ENCODE results near the gene ACAP3. TPM values are rescaled to one million over a fixed set of nuclear protein-coding genes. Genes with fewer than 3 reads are reported as not detected.

ACAP3 gene
- total RNA-seq, 1 experiment from 2014 or later: 30.7 TPM

DNA sequence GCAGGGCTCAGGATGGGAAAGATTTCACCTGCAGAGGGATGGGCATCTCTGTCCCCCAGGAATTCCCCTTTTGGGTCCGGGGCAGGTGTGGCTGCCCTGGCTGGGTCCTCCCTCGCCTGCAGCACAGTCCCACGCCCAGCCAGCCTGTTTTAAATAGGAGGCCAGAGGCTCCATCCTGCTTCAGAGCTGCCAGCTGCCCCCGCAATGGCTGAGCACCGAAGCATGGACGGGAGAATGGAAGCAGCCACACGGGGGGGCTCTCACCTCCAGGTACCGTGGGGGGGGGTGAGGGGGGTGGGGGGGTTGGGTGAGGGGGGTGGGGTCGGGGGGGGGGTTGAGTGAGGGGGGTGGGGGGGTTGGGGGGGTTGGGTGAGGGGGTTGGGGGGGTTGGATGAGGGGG lies 23.9 kb downstream of the ACAP3 start:
- intact Hi-C loops (cut with micrococcal nuclease; ENCODE audit: unreplicated experiment): no loop called here
- peaks cover 18% of the 10 kb centered on the region for H3K4me1 ChIP-seq (ENCODE audit: control insufficient read depth, insufficient read depth, low read length)
- H3K27me3 ChIP-seq (ENCODE audit: control insufficient read depth, insufficient read depth, low read length): no peaks in the 10 kb centered on the region
- ATAC-seq (peak; percentile 51), DNase-seq (ENCODE audit: low read depth, low spot score) (no peak)
- ChIA-PET CTCF (no interaction called here), POLR2A (no interaction called here)
- H3K27ac ChIP-seq (ENCODE audit: low read length): no peak overlapping the region
- H3K36me3 ChIP-seq (ENCODE audit: control insufficient read depth, insufficient read depth, low read length): no peaks in the 10 kb centered on the region
- no TSS peak for BruUV-seq (replicated peaks)
- TF ChIP-seq POLR2AphosphoS5 (IDR thresholded peaks at IDR 0.05; ENCODE audit: low read depth, low read length) (no peak), SIN3A (IDR thresholded peaks at IDR 0.05; ENCODE audit: borderline replicate concordance, insufficient read depth, low read depth, low read length) (no peak), TCF7L2 (IDR thresholded peaks at IDR 0.05; ENCODE audit: low read depth, low read length) (no peak)
- TF ChIP-seq, protein P1, sequence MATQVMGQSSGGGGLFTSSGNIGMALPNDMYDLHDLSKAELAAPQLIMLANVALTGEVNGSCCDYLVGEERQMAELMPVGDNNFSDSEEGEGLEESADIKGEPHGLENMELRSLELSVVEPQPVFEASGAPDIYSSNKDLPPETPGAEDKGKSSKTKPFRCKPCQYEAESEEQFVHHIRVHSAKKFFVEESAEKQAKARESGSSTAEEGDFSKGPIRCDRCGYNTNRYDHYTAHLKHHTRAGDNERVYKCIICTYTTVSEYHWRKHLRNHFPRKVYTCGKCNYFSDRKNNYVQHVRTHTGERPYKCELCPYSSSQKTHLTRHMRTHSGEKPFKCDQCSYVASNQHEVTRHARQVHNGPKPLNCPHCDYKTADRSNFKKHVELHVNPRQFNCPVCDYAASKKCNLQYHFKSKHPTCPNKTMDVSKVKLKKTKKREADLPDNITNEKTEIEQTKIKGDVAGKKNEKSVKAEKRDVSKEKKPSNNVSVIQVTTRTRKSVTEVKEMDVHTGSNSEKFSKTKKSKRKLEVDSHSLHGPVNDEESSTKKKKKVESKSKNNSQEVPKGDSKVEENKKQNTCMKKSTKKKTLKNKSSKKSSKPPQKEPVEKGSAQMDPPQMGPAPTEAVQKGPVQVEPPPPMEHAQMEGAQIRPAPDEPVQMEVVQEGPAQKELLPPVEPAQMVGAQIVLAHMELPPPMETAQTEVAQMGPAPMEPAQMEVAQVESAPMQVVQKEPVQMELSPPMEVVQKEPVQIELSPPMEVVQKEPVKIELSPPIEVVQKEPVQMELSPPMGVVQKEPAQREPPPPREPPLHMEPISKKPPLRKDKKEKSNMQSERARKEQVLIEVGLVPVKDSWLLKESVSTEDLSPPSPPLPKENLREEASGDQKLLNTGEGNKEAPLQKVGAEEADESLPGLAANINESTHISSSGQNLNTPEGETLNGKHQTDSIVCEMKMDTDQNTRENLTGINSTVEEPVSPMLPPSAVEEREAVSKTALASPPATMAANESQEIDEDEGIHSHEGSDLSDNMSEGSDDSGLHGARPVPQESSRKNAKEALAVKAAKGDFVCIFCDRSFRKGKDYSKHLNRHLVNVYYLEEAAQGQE (IDR thresholded peaks at IDR 0.05; ENCODE audit: insufficient read depth in 1 of 2, low read depth in 2 of 2, low read length in 1 of 2): no peak
- TF ChIP-seq, protein P2, sequence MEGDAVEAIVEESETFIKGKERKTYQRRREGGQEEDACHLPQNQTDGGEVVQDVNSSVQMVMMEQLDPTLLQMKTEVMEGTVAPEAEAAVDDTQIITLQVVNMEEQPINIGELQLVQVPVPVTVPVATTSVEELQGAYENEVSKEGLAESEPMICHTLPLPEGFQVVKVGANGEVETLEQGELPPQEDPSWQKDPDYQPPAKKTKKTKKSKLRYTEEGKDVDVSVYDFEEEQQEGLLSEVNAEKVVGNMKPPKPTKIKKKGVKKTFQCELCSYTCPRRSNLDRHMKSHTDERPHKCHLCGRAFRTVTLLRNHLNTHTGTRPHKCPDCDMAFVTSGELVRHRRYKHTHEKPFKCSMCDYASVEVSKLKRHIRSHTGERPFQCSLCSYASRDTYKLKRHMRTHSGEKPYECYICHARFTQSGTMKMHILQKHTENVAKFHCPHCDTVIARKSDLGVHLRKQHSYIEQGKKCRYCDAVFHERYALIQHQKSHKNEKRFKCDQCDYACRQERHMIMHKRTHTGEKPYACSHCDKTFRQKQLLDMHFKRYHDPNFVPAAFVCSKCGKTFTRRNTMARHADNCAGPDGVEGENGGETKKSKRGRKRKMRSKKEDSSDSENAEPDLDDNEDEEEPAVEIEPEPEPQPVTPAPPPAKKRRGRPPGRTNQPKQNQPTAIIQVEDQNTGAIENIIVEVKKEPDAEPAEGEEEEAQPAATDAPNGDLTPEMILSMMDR (IDR thresholded peaks at IDR 0.05): no peak
- no peak overlapping the region for H3K4me3 ChIP-seq (ENCODE audit: low read depth in 2 of 2, low read length in 2 of 2)
- in situ Hi-C loops (cut with HindIII; ENCODE audit: low pct_unique_long_range_greater_than_20kb, low sequenced_read_pairs): no loop called here
- H3K9me3 ChIP-seq (ENCODE audit: control insufficient read depth, insufficient read depth, low read depth, low read length): no peaks in the 10 kb centered on the region

DNA sequence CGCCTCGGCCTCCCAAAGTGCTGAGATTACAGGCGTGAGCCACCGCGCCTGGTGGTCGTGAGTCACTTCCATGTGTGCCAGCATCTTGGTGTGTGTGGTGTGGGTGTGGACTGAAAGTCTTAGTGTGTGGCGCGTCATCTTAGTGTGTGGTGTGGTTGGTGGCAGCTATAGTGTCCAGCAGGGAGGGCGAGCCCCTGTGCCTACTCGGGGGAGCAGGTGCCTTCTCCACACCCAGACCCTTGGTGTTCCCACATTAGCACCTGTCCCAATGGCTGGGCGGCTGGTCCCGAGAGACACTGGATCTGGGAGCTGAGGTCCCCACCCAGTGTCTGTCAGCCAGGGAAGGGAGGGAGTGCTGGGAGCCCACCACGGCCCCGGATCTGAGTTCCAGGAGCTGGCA lies 24.7 kb downstream of the ACAP3 start:
- no peak overlapping the region for H3K27ac ChIP-seq (ENCODE audit: low read length)

DNA sequence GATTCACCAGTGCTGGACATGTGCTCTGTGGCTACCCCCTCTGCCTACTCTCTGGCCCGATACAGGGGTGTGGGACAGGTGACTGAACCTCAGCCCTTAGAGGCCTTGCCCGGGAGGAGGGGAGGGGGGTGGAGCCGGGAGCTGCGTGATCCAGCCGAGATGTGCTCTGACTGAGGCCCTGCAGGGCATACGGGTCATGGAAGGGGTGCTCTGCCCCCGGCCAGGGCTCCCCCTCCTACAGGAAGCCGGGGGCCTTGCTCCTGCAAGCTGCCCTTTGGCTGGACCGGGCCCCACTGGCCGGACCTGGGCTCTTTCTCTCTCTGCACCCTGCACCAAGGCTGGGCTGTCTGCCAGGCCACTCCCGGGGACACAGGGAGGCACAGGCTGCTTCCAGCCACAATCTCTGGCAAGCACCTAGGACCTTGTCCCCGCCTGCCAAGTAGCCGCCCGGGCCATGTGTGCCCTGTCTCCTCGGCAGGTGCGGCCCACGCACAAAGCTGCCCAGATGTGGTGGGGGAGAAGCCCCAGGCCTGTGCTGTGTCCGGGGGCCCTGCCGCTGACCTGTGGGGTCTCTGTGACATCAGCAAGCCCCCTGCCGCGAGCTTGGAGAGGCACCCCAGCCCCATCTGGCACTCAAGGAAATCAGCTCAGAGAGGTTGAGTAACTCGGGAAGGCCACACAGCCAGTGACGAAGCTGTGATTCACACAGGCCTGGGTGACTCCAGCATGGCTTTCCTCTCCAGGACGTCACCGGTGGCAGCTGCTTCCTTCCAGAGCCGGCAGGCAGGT lies 26.0 kb downstream of the ACAP3 start:
- in situ Hi-C loops (cut with HindIII; ENCODE audit: low pct_unique_long_range_greater_than_20kb, low sequenced_read_pairs) (no loop called here), intact Hi-C loops (cut with micrococcal nuclease; ENCODE audit: unreplicated experiment) (no loop called here)
- H3K36me3 ChIP-seq (ENCODE audit: control insufficient read depth, insufficient read depth, low read length): no peaks in the 10 kb centered on the region
- ATAC-seq (peak; percentile 65), DNase-seq (ENCODE audit: low read depth, low spot score) (no peak)
- no peaks in the 10 kb centered on the region for H3K27me3 ChIP-seq (ENCODE audit: control insufficient read depth, insufficient read depth, low read length)
- peaks cover 18% of the 10 kb centered on the region for H3K4me1 ChIP-seq (ENCODE audit: control insufficient read depth, insufficient read depth, low read length)
- CTCF ChIA-PET: no interaction called here
- POLR2A ChIA-PET: no interaction called here
- no peaks in the 10 kb centered on the region for H3K9me3 ChIP-seq (ENCODE audit: control insufficient read depth, insufficient read depth, low read depth, low read length)
- H3K27ac ChIP-seq (ENCODE audit: low read length): no peak overlapping the region; the same call in 1 of the 2 replicates
- BruUV-seq (replicated peaks): no TSS peak
- TF ChIP-seq POLR2AphosphoS5 (IDR thresholded peaks at IDR 0.05; ENCODE audit: low read depth, low read length) (no peak), TCF7L2 (IDR thresholded peaks at IDR 0.05; ENCODE audit: low read depth, low read length) (no peak), SIN3A (IDR thresholded peaks at IDR 0.05; ENCODE audit: borderline replicate concordance, insufficient read depth, low read depth, low read length) (no peak)
- TF ChIP-seq, protein P2 (IDR thresholded peaks at IDR 0.05): no peak
- TF ChIP-seq, protein P1 (IDR thresholded peaks at IDR 0.05; ENCODE audit: insufficient read depth in 1 of 2, low read depth in 2 of 2, low read length in 1 of 2): no peak
- no peak overlapping the region for H3K4me3 ChIP-seq (ENCODE audit: low read depth in 2 of 2, low read length in 2 of 2)

More for the DNA sequence above, 24.7 kb downstream of the ACAP3 start:
- intact Hi-C loops (cut with micrococcal nuclease; ENCODE audit: unreplicated experiment): no loop called here
- peaks cover 18% of the 10 kb centered on the region for H3K4me1 ChIP-seq (ENCODE audit: control insufficient read depth, insufficient read depth, low read length)
- H3K27me3 ChIP-seq (ENCODE audit: control insufficient read depth, insufficient read depth, low read length): no peaks in the 10 kb centered on the region
- POLR2A ChIA-PET: interaction anchor here (0.7 kb wide), 1 partner anchor 300 kb away, joined by 4 read pairs; no protein-coding TSS in a partner anchor
- no peaks in the 10 kb centered on the region for H3K9me3 ChIP-seq (ENCODE audit: control insufficient read depth, insufficient read depth, low read depth, low read length)
- no peak for TF ChIP-seq POLR2AphosphoS5 (IDR thresholded peaks at IDR 0.05; ENCODE audit: low read depth, low read length)
- no peak for ATAC-seq
- no peaks in the 10 kb centered on the region for H3K36me3 ChIP-seq (ENCODE audit: control insufficient read depth, insufficient read depth, low read length)
- no peak for DNase-seq (ENCODE audit: low read depth, low spot score)
- CTCF ChIA-PET: interaction anchor here (0.6 kb wide), 1 partner anchor 9 kb away, joined by 3 read pairs; the partner anchor contains the start of gene UBE2J2
- BruUV-seq (replicated peaks): no TSS peak
- no peak overlapping the region for H3K4me3 ChIP-seq (ENCODE audit: low read depth in 2 of 2, low read length in 2 of 2)
- in situ Hi-C loops (cut with HindIII; ENCODE audit: low pct_unique_long_range_greater_than_20kb, low sequenced_read_pairs): no loop called here

Measured in Panc1 (cell line).